Body of pancreas (tissue), 4 donors: ENCODE measurements around the gene BCKDK.

Source experiments
- POLR2A ChIP-seq, 3 donors: fragments of 450-650 bp; IDR thresholded peaks; one replicate each; pipeline ENCODE4 v1.6.1; 2016; ENCODE audit warnings: antibody characterized with exemption in 3 of 3, mild to moderate bottlenecking in 2 of 3
- TF ChIP-seq, protein P1 (sequence below), 7 experiments: fragments of 450-650 bp in 4 of 7; fragments of 200-600 bp in 3 of 7; sonication (generic) in 3 of 7; IDR thresholded peaks; one replicate each; pipeline ENCODE4 v1.5.1; 2016 to 2019; ENCODE audit warnings: antibody characterized with exemption in 7 of 7

DNA sequence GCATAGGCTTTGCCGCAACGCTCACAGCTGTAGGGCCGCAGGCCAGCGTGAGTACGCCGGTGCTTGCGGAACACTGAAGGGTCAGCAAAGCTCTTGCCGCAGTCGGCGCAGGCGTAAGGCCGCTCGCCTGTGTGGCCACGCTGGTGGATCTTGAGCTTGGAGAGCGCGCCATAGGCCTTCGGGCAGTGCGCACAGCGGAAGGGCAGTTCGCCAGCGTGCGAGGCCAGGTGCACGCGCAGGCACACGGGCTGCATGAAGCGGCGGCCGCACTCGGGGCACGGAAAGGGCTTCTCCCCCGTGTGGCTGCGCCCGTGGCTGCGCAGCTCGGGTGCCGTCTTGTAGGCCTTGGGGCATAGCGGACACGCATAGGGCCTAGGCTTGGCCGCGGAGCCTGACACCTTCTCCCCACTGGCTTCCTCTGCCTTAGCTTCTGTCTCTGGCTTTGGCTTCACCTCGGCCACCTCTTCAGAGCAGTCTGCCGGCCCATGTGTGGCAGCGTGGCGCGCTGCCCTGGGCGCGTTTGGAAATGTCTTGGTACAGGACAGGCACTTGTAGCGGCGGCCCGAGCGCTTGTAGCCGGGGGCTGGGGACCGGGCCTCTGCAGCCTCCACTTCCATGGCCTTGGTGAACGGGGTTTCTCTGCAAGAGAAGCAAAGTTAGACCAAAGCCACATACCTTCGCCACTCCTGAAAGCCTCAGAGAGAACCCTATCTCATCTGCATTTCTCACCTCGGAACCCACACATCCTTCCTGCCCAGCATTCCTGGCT is 44.2 kb upstream of the BCKDK start:
- TF ChIP-seq, protein P1, sequence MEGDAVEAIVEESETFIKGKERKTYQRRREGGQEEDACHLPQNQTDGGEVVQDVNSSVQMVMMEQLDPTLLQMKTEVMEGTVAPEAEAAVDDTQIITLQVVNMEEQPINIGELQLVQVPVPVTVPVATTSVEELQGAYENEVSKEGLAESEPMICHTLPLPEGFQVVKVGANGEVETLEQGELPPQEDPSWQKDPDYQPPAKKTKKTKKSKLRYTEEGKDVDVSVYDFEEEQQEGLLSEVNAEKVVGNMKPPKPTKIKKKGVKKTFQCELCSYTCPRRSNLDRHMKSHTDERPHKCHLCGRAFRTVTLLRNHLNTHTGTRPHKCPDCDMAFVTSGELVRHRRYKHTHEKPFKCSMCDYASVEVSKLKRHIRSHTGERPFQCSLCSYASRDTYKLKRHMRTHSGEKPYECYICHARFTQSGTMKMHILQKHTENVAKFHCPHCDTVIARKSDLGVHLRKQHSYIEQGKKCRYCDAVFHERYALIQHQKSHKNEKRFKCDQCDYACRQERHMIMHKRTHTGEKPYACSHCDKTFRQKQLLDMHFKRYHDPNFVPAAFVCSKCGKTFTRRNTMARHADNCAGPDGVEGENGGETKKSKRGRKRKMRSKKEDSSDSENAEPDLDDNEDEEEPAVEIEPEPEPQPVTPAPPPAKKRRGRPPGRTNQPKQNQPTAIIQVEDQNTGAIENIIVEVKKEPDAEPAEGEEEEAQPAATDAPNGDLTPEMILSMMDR (IDR thresholded peaks at IDR 0.05): no peak
- no peak for TF ChIP-seq POLR2A (IDR thresholded peaks at IDR 0.05)
